ENCODE results near the gene LINC00237.

Gene LINC00237

DNA sequence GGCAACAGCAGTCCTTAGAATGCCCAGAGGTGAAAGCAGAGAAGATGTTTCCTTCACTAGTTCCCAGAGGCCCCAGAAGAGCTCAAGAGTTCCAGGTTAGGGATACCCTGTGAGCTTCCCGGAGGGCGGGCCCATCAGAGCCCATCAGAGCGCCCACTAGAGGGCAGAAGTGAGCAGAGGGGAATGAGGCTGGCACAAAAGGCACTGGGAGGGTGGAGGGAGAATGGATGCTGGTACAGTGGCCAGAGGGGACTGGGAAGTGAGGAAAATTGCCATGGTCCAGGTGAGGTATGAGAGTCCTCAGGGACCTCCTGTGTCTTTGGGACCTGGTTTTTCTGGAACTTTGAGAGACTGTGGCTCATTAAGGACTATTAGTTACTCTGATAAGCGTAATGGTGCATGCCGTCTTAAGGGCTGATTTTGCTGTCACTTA, 57.3 kb downstream of the LINC00237 start:
- Histone ChIP-seq H3K9me3 (no peaks in the 10 kb centered on the region), H3K4me1 (ENCODE audit: control insufficient read depth in 1 of 2, insufficient read depth in 1 of 2, low read depth in 1 of 2, low read length in 1 of 2) (no peaks in the 10 kb centered on the region), H3K4me3 (ENCODE audit: low read depth in 1 of 2, low read length in 1 of 2) (no peak overlapping the region), H3K27ac (no peak overlapping the region), H3K27me3 (peaks cover 54% of the 10 kb centered on the region), H3K36me3 (no peaks in the 10 kb centered on the region)
- TF ChIP-seq, protein P1, sequence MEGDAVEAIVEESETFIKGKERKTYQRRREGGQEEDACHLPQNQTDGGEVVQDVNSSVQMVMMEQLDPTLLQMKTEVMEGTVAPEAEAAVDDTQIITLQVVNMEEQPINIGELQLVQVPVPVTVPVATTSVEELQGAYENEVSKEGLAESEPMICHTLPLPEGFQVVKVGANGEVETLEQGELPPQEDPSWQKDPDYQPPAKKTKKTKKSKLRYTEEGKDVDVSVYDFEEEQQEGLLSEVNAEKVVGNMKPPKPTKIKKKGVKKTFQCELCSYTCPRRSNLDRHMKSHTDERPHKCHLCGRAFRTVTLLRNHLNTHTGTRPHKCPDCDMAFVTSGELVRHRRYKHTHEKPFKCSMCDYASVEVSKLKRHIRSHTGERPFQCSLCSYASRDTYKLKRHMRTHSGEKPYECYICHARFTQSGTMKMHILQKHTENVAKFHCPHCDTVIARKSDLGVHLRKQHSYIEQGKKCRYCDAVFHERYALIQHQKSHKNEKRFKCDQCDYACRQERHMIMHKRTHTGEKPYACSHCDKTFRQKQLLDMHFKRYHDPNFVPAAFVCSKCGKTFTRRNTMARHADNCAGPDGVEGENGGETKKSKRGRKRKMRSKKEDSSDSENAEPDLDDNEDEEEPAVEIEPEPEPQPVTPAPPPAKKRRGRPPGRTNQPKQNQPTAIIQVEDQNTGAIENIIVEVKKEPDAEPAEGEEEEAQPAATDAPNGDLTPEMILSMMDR (IDR thresholded peaks at IDR 0.05) = no peak

- no peaks in the 10 kb centered on the region for H3K36me3 ChIP-seq
- H3K27me3 ChIP-seq = peaks cover 54% of the 10 kb centered on the region
- H3K4me3 ChIP-seq (ENCODE audit: low read depth in 1 of 2, low read length in 1 of 2) = no peak overlapping the region
- TF ChIP-seq, protein P1 (IDR thresholded peaks at IDR 0.05) = no peak
- no peaks in the 10 kb centered on the region for H3K4me1 ChIP-seq (ENCODE audit: control insufficient read depth in 1 of 2, insufficient read depth in 1 of 2, low read depth in 1 of 2, low read length in 1 of 2)
- no peaks in the 10 kb centered on the region for H3K9me3 ChIP-seq
- H3K27ac ChIP-seq = no peak overlapping the region
These were observed 58.2 kb downstream of the LINC00237 start for GRCh38 chr20:21047981-21048380.

- Histone ChIP-seq H3K27ac (no peak overlapping the region), H3K4me1 (ENCODE audit: control insufficient read depth in 1 of 2, insufficient read depth in 1 of 2, low read depth in 1 of 2, low read length in 1 of 2) (no peaks in the 10 kb centered on the region), H3K36me3 (no peaks in the 10 kb centered on the region), H3K4me3 (ENCODE audit: low read depth in 1 of 2, low read length in 1 of 2) (no peak overlapping the region), H3K27me3 (peaks cover 42% of the 10 kb centered on the region), H3K9me3 (no peaks in the 10 kb centered on the region)
- TF ChIP-seq, protein P1 (IDR thresholded peaks at IDR 0.05) = no peak
These were observed 59.6 kb downstream of the LINC00237 start for GRCh38 chr20:21046413-21047070.

Data from neutrophil (primary cell).